ENCODE results near the gene PAFAH1B1.

DNA sequence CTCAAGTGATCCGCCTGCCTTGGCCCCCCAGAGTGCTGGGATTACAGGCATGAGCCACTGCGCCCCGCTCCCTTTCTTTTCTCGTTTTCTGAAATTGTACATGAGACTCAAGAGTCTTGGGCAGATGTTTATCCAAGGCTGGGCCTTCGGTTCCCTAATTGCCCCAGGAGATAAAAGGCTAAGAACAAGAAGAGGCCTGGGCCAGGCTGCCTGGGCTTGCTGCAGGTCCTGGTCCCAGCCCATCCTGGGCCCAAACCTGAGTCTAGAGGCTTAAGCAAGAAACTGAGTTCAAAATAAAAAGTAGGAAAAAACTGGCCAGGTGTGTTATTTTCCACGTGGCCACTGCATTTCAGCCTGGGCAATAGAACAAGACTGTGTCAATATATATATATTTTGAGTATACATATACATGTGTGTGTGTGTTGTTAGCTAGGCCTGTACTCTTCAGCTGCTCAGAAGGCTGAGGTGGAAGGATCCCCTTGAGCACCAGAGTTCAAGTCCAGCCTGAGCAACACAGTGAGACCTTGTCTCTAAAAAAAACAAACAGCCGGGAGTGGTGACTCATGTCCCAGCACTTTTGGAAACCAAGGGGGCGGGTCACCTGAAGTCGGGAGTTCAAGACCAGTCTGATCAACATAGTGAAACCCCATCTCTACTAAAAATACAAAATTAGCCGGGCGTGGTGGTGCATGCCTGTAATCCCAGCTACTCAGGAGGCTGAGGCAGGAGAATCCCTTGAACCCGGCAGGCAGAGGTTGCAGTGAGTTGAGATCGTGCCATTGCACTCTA is 124.9 kb downstream of the PAFAH1B1 start:
- TF ChIP-seq, protein P1, sequence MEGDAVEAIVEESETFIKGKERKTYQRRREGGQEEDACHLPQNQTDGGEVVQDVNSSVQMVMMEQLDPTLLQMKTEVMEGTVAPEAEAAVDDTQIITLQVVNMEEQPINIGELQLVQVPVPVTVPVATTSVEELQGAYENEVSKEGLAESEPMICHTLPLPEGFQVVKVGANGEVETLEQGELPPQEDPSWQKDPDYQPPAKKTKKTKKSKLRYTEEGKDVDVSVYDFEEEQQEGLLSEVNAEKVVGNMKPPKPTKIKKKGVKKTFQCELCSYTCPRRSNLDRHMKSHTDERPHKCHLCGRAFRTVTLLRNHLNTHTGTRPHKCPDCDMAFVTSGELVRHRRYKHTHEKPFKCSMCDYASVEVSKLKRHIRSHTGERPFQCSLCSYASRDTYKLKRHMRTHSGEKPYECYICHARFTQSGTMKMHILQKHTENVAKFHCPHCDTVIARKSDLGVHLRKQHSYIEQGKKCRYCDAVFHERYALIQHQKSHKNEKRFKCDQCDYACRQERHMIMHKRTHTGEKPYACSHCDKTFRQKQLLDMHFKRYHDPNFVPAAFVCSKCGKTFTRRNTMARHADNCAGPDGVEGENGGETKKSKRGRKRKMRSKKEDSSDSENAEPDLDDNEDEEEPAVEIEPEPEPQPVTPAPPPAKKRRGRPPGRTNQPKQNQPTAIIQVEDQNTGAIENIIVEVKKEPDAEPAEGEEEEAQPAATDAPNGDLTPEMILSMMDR (IDR thresholded peaks at IDR 0.05 in 4 of 5, conservative IDR thresholded peaks at IDR 0.05 in 1 of 5), result no peak
- TF ChIP-seq POLR2A (IDR thresholded peaks at IDR 0.05), result no peak
